Measurements from ENCODE around the gene SLC37A3.

Gene SLC37A3

DNA sequence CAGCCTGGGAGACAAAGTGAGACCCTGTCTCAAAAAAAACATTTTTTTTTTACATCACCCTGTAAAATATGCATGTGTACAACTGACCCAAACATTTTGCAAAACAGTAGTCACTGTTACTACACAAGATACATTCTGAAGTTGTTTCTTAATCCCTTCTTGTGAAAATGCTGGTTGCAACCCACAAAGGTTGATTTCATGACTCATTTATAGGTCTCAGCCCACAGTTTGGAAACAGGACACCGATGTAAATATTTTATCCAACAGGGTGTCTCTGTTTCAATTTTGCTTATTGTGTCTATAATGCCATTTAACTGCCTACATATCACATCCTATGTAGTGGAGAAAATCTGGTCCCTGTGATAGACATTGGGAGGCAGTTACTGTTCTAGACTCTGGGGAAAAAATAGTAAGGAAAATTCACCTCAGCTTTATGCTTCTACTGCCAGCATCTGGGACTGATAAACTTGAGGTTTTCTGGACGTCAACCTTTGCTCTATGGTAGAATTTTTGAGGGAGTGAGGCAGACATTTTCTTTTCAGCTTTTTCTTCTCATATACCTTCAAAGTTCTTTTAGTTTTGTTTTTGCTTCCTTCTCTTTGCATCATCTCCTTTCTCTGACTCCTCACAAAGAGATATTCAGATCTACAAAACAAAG lies 4.0 kb upstream of the SLC37A3 start:
- peak; percentile 34 for DNase-seq (ENCODE audit: low read depth)

- no peak for DNase-seq (ENCODE audit: low read depth)
Measured at GRCh38 chr7:140400381-140400780, 2.1 kb upstream of the SLC37A3 start.

GRCh38 chr7:140398821-140399220 lies 491 bp upstream of the SLC37A3 start:
- no peak for DNase-seq (ENCODE audit: low read depth)

DNA sequence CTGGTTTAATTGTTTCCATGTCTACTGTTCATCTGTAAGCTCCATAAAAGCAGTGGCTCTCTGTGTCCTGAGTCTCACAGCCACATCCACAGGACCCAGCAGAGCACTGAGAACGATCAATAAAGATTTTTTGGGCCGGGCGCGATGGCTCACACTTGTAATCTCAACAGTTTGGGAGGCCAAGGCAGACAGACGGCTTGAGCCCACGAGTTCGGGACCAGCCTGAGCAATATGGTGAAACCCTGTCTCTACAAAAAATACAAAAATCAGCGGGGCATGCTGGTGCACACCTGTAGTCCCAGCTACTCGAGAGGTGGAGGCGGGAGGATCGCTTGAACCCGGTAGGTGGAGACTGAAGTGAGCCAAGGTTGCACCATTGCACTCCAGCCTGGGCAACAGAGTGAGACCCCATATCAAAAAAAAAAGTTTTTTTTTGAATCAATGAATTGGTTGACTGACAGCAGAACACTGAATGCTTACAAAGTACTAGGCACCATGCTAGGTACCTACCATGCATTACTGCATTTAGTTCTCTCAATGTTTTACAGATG lies 4.5 kb downstream of the SLC37A3 start:
- DNase-seq (ENCODE audit: low read depth) = no peak

GRCh38 chr7:140391634-140392033 lies 6.7 kb downstream of the SLC37A3 start:
- no peak for DNase-seq (ENCODE audit: low read depth)

- DNase-seq (ENCODE audit: low read depth) = no peak
Measured at GRCh38 chr7:140390466-140391190, 7.7 kb downstream of the SLC37A3 start.

DNA sequence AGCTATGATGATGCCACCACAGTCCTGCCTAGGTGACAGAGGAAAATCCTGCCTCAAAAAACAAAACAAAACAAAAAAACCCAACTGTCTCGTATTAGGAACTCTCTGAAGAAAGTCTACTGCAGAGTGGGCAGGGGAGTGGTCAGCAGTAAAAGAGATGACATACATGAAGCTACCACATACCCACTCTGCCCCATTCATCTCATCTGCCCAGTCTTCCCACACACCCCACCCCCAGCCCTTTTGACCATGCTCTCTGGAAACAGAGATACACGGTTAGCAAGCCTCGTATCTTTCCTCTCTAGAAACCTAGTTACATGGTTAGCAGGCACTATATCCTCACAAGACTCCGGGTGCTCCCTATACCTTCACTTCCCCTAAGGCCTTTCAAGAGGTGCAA lies 8.3 kb downstream of the SLC37A3 start:
- no peak for DNase-seq (ENCODE audit: low read depth)

GRCh38 chr7:140389445-140389844 lies 8.9 kb downstream of the SLC37A3 start:
- DNase-seq (ENCODE audit: low read depth) = no peak

DNA sequence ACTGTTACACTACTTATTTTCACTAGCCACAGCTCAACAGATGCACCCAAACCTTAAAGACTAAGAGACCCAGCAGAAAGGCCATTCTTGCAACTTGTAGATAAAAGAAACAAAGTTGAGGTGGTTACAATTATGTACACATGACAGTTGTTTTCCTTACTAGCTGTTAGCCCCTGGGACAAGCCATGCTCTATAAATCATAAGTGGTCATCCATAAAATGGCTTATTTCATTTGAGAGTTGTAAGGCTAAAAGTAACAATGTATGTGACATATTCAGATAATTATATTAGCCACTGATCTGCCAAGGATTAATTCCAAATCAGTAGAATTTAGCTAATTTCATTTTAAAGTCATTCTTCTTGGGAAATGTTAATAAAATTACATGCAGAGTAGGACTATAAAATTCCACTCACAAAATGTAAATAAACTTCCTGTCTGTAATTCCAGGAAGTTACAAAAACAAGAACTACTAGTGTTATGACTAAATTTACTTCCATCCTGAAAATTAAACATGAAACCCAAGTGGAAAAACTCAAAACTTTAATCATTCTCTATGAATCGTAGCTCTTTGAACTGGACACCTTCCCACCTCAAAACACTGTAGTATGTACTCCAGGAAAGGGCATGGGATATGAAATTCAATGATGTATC lies 13.3 kb downstream of the SLC37A3 start:
- no peak for DNase-seq (ENCODE audit: low read depth)

- no peak for DNase-seq (ENCODE audit: low read depth)
Measured at GRCh38 chr7:140383954-140384713, 14.2 kb downstream of the SLC37A3 start.

GRCh38 chr7:140375892-140376730 lies 22.2 kb downstream of the SLC37A3 start:
- DNase-seq (ENCODE audit: low read depth) = no peak

GRCh38 chr7:140375323-140375722 lies 23.0 kb downstream of the SLC37A3 start:
- no peak for DNase-seq (ENCODE audit: low read depth)

- no peak for DNase-seq (ENCODE audit: low read depth)
Measured at GRCh38 chr7:140369294-140369693, 29.0 kb downstream of the SLC37A3 start.

DNA sequence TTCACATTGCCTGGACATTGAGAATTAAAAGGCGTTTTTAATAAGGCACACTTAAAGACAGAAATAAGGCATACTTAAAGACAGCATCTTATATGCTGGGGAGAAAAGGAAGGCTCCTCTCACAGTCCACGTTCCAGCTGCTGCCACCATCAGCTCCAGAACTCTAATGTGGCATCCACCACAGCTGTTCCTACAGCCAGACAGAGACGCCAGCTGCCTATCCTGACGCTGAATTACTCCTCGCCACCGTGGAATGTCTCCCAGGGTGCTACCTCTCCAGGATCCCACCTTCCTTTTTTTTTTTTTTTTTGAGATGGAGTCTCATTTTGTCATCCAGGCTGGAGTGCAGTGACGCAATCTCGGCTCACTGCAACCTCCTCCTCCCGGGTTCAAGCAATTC lies 30.8 kb downstream of the SLC37A3 start:
- DNase-seq (ENCODE audit: low read depth) = no peak

DNA sequence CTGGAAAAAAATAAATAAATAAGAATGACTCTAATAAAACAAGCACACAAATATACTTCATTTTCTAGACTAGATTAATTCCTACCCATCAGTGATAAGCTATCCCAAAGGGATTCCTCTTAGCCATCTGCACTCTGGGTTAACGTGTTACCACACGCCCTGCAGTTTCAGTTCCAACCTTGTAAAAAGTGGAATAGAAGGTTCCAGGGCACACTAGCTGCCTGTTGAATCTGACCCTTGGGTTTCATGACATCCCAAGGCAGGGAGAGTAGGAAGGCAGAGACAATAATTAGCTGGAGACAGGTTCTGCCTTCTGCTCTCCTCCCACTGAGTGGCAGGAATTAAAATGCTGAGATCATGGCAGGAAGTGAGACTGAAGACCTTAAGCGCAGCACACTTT lies 33.5 kb downstream of the SLC37A3 start:
- DNase-seq (ENCODE audit: low read depth) = no peak

GRCh38 chr7:140360697-140361229 lies 37.6 kb downstream of the SLC37A3 start:
- no peak for DNase-seq (ENCODE audit: low read depth)

DNA sequence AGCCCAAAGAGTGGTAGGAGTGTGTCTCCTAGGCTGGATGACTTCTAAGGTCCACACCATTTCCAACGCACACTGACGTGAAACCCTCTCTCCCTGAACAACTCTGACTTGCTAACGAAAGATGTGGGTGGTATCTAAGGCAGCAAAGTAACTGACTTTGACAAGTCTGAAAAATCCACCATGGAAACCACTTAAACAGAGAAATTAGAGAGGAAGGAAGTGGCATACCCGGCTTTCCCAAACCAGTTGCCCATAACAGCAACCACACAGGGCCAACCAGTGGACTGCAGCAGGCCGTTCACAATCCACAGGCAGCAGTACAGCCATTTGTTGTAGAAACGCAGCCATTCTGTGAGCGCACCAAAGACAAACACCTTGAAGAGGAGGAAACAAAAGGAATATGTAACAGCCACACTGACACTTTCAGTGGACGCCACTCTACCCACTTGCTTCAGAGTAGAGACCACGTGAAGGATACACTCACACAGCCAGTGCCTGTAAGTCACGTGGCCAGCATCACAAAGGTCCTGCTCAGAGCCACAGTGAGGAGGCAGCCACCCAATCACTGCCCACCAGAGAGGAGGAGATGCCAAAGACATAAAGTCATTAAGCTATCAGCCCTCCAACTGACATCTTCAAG lies 39.8 kb downstream of the SLC37A3 start:
- no peak for DNase-seq (ENCODE audit: low read depth)

GRCh38 chr7:140358024-140358411 lies 40.3 kb downstream of the SLC37A3 start:
- DNase-seq (ENCODE audit: low read depth) = no peak

GRCh38 chr7:140350056-140350455 lies 48.3 kb downstream of the SLC37A3 start:
- no peak for DNase-seq (ENCODE audit: low read depth)

GRCh38 chr7:140349144-140349771 lies 49.1 kb downstream of the SLC37A3 start:
- DNase-seq (ENCODE audit: low read depth) = no peak
